Lower leg skin (tissue), 4 donors: ENCODE data around the gene CD28. TPM values are rescaled to one million over a fixed set of nuclear protein-coding genes. Genes with fewer than 3 reads are reported as not detected.

Experiments
- DNase-seq, 2 donors: peaks; one replicate each; pipeline ENCODE4 v3.0.0-alpha.2; 2019; ENCODE audit warnings: low spot score in 2 of 2
- H3K4me3 ChIP-seq: fragments of 200-600 bp; sonication (generic); 2 replicates; pipeline ENCODE4 v1.5.1; 2017; ENCODE audit warnings: mild to moderate bottlenecking, low read depth; ENCODE audit not compliant: poor library complexity, severe bottlenecking
- CTCF ChIP-seq, 3 donors: fragments of 450-650 bp; IDR thresholded peaks; one replicate each; pipeline ENCODE4 v1.5.1; 2016; ENCODE audit warnings: antibody characterized with exemption in 3 of 3, mild to moderate bottlenecking in 3 of 3, moderate library complexity in 2 of 3
- POLR2A ChIP-seq, 2 donors: fragments of 450-650 bp; IDR thresholded peaks; one replicate each; pipeline ENCODE4 v1.6.1; 2016 to 2017; ENCODE audit warnings: antibody characterized with exemption in 2 of 2, mild to moderate bottlenecking in 1 of 2, moderate library complexity in 1 of 2
- WGBS, 2 donors: methylation state at CpG; one replicate each; pipeline ENCODE4 v1.1.5; 2018; 5-methylcytosine and 5-hydroxymethylcytosine counted together
- intact Hi-C: fragments of 100-400 bp; cut with DNase I; formaldehyde crosslinking; loops from one replicate; pipeline ENCODE4 v1.15.0; 2023; ENCODE audit warnings: low total_unique reads
- total RNA-seq, 4 donors: library from RNA; depleted of rRNA; stranded (reverse); fragments of >200 nt; gene quantifications; one replicate each; pipeline ENCODE4 v1.1.0, GENCODE V29; 2016

CD28 gene
- total RNA-seq, 4 donors from 2014 or later = 0.08 to 0.45 (median 0.31) TPM

GRCh38 chr2:203763241-203763937 is 57.0 kb downstream of the CD28 start:
- intact Hi-C loops = no loop called here
- 87 to 90% methylated on average over 1 of the region's 1 CpG for WGBS, 2 donors
- TF ChIP-seq CTCF (IDR thresholded peaks at IDR 0.05) = no peak
- TF ChIP-seq POLR2A (IDR thresholded peaks at IDR 0.05) = no peak
- DNase-seq = peak in 1 of 2 donors; percentile 34
- no peak overlapping the region for H3K4me3 ChIP-seq

GRCh38 chr2:203763938-203764664 is 57.7 kb downstream of the CD28 start:
- intact Hi-C loops = no loop called here
- no peak overlapping the region for H3K4me3 ChIP-seq
- WGBS, 2 donors = 88 to 89% methylated on average over 10 of the region's 10 CpGs
- no peak for TF ChIP-seq CTCF (IDR thresholded peaks at IDR 0.05)
- TF ChIP-seq POLR2A (IDR thresholded peaks at IDR 0.05) = no peak
- DNase-seq = peak in 1 of 2 donors; percentile 45

- DNase-seq = no peak
- 85 to 89% methylated on average over 4 of the region's 4 CpGs for WGBS, 2 donors
- no peak for TF ChIP-seq CTCF (IDR thresholded peaks at IDR 0.05)
- intact Hi-C loops = no loop called here
- no peak overlapping the region for H3K4me3 ChIP-seq
Measured at GRCh38 chr2:203772456-203773165, 66.2 kb downstream of the CD28 start.

- WGBS, 2 donors = 84% methylated on average over 9 of the region's 9 CpGs
- TF ChIP-seq POLR2A (IDR thresholded peaks at IDR 0.05) (no peak), CTCF (IDR thresholded peaks at IDR 0.05) (no peak)
- intact Hi-C loops = no loop called here
- DNase-seq = no peak
- H3K4me3 ChIP-seq = no peak overlapping the region
Measured at GRCh38 chr2:203774760-203775159, 68.3 kb downstream of the CD28 start.

GRCh38 chr2:203775684-203776083 is 69.2 kb downstream of the CD28 start:
- TF ChIP-seq POLR2A (IDR thresholded peaks at IDR 0.05) (no peak), CTCF (IDR thresholded peaks at IDR 0.05) (no peak)
- no peak for DNase-seq
- intact Hi-C loops = no loop called here
- WGBS, 2 donors = 78 to 95% methylated on average over 1 of the region's 1 CpG
- no peak overlapping the region for H3K4me3 ChIP-seq
